DND-41 (cell line): ENCODE results near the gene TRAPPC2L.

Experiments used
- EZH2 ChIP-seq: IDR thresholded peaks from 3 replicates; pipeline ENCODE4 v1.6.1; 2012; ENCODE audit warnings: borderline replicate concordance, low read depth, mild to moderate bottlenecking, moderate library complexity, low read length, inconsistent platforms; ENCODE audit not compliant: severe bottlenecking
- TF ChIP-seq, protein P1 (sequence below): IDR thresholded peaks from 2 replicates; pipeline ENCODE4 v1.5.1; 2012; ENCODE audit warnings: borderline replicate concordance, low read length, moderate library complexity, mild to moderate bottlenecking; ENCODE audit not compliant: poor library complexity, severe bottlenecking; ENCODE audit errors: extremely low read depth

DNA sequence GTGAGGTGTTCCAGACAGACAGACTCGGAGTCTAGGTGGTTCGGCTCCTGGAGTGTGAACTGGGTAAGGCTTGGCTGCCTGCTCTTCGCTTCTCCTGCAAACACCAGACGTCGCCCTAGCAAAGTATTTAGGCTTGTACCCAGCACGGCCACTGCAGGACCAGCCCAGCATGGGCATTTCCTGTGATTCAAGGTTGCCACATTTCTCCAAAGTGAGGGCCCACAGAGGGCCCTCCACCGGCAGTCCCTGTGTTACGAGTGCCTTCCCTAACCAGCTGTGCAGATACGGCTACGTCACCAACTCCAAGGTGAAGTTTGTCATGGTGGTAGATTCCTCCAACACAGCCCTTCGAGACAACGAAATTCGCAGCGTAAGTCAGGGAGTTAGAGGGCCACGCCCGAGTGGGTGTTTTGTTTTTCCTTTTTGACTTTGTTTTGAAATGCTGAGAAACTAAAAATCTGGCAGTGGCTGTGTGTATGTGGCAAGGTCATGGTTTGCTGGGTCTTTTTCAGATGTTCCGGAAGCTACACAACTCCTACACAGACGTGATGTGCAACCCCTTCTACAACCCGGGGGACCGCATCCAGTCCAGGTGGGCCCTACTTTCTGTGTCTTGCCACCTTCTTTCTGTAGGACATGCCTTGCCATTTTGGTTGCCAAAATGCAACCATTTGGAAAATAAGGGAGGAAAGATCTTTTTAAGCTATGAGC, 2.6 kb downstream of the TRAPPC2L start:
- TF ChIP-seq, protein P1, sequence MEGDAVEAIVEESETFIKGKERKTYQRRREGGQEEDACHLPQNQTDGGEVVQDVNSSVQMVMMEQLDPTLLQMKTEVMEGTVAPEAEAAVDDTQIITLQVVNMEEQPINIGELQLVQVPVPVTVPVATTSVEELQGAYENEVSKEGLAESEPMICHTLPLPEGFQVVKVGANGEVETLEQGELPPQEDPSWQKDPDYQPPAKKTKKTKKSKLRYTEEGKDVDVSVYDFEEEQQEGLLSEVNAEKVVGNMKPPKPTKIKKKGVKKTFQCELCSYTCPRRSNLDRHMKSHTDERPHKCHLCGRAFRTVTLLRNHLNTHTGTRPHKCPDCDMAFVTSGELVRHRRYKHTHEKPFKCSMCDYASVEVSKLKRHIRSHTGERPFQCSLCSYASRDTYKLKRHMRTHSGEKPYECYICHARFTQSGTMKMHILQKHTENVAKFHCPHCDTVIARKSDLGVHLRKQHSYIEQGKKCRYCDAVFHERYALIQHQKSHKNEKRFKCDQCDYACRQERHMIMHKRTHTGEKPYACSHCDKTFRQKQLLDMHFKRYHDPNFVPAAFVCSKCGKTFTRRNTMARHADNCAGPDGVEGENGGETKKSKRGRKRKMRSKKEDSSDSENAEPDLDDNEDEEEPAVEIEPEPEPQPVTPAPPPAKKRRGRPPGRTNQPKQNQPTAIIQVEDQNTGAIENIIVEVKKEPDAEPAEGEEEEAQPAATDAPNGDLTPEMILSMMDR, result no peak
- TF ChIP-seq EZH2, result no peak
